HG03520 (cell line): ENCODE results near the gene MYOF.
"Not testable (repeated sequence)": the region's sequence is repeated elsewhere in the genome, so short reads cannot be mapped to it uniquely, and the experiment has no call there.

Experiments
- ATAC-seq: cut with Tn5 transposase; IDR thresholded peaks from one replicate; pipeline ENCODE4 v1.9.1; 2021; ENCODE audit warnings: mild to moderate bottlenecking, moderate library complexity; ENCODE audit not compliant: unreplicated experiment

The MYOF gene

DNA sequence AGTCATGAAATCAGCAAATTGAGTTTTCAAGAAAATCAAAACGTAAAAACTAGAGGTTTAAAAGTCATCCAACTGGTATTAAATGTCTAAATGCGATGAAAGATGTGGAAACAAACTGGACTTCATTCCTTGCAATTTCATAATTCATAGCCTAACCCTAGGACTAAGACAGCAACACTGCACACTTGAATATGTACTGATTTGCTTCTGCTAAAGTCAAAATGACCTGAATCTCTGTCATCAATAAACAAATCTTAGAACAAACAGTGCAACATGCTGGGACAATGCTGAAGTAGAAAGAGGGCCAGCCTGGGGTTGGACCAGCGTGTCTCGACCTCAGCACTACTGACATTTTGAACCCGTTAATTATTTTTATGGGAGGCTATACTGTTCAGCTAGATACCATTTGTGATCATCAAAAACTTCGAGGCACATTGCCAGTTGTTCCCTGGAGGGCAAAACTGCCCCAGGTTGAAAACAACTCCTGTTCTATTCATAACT lies 47.1 kb downstream of the MYOF start:
- no peak for ATAC-seq

DNA sequence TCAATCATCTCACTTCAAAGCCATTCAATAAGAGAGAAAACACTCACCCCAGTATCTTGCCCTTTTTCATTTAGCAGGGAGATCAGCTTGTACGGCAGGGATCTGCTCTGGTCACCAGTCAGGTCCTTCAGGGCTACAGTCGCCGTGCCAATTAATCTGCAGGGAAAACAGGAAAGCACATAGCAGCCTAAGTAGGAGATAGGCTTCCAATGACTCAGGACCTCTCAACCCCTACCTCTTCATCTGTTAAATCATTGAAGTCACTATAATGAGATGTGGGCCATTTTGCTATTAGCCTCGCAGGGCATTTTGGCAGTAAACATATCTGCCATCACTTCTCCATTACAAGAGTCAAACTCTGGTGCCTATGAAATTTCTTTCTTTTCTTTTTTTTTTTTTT lies 50.8 kb downstream of the MYOF start:
- no peak for ATAC-seq

DNA sequence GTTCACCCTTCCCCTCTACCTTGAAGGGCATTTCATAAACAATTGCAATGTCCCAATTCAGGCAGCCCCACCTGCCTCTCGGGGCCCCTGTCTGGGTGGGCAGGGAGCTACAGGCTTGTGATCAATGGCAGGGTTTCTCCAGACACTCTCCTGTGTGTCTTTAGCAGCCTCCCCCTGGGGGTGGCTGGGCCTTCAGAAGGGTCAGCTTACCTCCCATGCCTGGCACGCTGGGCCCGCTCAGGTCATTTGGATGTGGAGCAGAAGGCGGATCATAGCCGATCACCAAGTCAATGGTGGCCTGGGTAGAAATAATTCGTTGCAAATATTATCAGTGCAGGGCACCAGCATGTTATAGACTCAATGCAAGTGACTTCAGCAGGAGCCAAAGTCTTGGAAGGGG lies 56.3 kb downstream of the MYOF start:
- no peak for ATAC-seq

DNA sequence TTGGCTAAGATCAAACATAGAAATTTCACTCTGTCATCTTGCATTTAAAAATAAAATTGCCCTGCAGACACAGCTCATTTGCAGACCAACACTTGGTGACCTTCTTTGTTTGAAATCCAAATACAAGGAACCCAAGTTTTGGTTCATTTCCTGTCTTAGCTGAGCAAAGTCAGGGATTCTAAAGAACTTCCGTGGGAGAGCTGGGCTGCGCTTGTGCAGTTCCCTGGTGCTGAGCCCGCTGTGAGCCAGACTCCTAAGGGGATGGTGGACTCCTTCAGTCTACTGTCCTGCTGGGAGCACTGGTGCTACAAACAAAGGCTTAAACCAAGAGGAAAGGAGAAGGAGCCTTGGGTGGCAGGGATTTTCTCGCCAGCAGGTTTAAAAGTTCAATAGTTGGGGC lies 60.0 kb downstream of the MYOF start:
- ATAC-seq: no peak

DNA sequence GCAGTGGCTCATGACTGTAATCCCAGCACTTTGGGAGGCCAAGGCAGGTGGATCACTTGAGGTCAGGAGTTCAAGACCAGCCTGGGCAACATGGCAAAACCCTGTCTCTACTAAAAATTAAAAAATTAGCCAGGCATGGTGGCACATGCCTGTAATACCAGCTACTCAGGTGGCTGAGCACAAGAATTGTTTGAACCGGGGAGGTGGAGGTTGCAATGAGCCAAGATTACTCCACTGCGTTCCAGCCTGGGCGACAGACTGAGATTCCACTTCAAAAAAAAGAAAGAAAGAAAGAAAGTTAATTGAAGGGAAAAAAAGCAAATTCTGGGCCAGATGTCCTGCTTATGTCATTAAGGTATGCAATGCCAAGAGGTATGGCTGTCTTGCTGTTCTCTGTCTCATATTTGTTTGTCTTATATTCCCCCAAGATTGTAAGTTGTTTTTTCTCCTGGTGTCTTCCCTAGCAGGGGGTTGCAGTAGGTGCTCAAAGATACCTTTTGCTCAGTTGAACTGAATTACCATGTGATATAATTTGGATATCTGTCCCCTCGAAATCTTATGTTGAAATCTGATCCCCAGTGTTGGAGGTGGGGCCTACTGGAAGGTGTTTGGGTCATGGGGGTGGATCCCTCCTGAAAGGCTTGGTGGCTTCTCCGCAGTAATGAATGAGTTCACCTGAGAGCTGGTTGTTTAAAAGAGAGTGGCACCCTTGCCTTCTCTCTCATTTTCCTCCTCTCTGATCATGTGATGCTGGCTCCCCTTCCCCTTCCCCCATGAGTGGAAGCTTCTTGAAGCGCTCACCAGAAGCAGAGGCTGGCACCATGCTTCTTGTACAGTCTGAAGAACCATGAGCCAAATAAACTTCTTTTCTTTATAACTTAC lies 60.9 kb downstream of the MYOF start:
- ATAC-seq: no peak

DNA sequence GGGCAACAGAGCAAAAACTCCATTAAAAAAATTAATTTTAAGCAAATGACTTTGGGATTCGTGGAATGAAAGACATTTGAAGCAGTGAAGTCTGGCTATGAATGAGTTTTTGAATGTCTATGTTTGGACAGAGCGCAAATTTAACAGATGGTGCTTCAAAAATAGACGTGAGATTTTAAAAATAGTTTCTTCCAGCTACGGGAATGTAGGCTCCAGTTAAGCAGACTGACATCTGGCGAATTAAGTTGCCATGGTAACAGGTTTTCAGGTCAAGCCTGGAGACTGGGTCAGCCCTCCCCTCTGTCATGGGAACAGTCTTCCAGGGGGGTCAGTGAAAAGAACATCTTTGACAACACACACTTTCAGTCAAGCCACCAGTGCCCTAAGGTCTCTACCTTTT lies 62.0 kb downstream of the MYOF start:
- no peak for ATAC-seq

DNA sequence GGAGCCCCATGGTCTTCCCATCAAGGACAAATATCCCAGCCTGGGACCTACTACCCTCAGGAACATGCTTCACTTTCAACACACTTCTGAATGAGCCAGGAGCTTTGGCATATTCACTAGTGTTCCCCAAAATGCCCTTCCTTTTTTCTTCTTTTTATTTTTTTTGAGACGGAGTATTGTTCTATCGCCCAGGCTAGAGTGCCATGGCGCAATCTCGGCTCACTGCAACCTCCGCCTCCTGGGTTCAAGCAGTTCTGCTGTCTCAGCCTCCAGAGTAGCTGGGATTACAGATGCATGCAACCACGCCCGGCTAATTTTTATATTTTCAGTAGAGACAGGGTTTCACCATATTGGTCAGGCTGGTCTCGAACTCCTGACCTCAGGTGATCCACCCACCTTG lies 63.1 kb downstream of the MYOF start:
- ATAC-seq: not testable (repeated sequence)

DNA sequence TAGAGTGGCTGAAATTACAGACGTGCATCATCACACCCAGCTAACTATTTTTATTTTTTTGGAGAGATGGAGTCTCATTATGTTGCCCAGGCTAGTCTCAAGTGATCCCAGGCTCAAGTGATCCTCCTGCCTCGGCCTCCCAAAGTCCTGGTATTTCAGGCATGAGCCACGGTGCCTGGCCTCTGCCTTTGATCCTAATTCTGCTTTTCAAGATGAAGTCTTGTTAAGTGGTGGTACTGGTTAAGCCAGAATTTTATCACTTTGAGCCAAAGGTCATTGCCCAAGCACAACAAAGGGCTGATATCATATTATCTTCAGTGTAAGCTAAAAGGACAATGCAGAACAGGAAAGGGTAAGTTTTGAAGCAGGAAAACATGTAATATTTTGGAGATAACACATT lies 64.2 kb downstream of the MYOF start:
- ATAC-seq: no peak

DNA sequence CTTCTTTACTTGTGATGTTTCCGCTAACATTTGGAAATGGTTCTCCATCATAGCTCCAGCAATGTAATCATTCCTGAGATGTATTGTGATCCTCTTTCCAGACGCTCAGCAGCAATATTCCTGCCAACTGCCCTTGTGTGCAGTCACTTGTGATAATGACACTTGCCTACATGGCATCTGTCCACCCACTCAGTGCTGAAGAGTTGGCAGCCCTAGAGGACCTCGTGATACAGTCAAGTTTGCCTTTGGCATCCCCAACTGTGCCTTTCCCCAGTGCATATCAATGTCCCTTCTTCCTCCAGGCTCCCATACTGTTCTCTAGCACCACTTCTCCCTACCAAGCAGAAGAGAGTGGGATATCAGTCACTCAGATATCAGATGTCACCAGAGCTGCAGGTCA lies 64.9 kb downstream of the MYOF start:
- no peak for ATAC-seq

DNA sequence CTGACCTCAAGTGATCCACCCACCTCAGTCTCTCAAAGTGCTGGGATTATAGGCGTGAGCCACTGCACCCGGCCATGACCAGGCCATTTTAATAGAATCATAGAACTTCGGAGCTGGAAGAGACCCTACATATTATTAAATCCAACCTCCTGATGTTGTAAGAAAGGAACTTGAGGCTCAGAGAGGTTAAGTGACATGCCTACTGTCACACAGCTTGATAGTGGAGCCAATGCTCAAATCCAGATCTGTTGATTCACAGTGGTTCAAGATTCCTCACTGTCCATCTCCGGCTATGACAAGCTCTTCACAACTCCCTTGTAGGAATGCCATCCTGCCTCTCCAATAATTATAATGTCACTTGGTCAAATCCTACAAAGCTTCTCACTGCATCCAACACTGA lies 65.3 kb downstream of the MYOF start:
- ATAC-seq: no peak

DNA sequence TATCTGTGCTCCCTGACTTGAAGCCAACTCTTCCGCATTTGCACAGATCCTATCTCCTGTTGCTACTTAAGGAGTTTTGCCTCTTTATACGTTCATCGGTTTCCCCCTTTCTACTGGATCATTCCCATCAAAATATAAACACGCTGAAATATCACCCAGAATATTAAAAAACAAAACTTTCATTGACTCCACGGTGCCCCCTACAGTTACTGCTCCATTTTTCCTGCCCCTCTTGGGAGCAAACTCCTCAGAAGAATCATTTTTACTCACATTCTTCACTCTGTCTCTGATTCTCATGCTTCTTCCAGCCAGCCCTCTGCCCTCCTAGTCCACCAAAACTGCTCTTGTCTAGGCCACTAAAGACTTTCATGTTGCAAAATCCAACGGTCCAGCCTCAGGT lies 66.4 kb downstream of the MYOF start:
- ATAC-seq: no peak

DNA sequence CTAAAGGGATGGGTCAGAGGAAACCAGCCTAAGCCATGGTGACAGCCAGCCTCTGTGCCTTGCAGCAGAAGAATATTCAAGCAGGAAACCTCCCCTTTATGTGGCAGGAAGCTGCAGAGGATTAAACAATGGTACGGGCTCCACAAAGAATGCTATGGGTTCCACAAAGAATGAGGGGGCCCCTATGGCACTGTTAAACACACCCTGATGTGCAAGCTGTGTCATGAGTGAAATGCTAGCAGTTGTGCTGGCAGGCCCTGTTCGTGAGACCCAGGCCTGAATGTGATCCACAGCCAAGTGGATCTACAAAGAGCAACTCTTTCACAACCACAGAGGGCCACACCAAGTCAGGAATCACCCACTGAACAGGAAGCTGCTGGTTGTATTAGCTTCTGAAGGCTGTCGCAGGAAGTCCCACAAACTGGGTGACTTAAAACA lies 68.9 kb downstream of the MYOF start:
- no peak for ATAC-seq

DNA sequence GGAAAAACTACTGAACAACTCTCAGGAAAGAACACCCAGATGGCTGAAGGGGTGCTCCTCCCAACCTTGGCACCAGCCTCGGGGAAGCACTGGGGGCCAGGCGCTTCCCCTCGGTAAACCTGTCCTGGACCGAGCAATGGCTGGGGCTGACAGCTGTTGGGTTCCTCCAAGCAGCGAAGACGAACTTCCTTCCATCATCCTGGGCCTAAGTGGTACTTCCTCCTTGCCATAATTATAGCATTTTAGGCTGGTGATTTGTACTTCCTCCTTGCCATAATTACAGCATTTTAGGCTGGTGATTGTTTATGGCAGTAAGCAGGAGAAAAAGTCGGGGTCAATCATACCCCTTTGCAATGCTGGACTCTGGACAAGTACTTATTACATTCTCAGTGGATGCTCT lies 69.3 kb downstream of the MYOF start:
- ATAC-seq: no peak

DNA sequence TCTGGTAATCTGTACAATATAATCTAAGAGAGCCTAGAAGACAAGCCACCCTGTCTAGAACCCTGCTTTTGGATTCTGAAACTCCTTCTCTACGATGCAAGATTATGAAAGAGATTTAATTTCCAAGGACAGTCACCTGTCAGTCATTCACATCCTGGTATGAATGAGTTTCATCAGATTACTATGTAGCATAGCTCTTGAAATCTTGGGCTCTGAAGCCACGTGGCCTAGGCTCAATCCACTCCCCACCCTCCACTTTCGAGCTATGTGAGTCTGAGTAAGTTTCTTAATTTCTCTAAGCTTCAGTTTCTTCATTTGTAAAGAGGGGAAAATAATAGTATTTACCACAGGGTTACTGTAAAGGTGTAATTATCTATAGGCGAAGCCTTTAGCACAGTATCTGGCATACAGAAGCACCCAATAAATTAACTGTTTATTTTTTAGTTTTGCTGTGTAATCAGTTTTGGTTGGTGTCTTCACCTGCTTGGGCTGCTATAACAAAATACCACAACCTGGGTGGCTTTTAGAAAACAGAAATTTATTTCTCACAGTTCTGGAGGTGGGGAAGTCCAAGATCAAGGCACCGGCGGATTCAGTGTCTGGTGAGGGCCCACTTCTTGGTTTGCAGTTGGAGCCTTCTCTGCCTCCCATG lies 71.3 kb downstream of the MYOF start:
- ATAC-seq: no peak

DNA sequence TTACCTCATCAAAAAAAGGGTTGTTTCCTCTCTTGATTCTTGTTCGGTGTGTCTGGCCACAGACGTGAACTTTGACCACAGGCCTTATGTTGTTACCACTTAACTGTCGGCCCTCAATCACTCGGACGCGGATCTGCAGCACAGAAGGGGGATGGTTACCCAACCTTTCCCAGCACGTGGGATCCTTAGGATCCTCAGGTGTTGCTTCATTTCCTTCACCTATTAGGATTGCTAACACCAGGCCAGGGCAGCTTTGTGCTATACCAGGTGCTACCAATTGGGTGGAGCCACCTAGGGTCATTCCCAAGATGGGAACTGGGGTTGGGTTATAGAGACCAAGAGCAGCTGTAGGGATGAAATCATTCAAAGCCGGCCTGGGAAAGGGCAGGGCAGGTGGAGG lies 73.4 kb downstream of the MYOF start:
- no peak for ATAC-seq

DNA sequence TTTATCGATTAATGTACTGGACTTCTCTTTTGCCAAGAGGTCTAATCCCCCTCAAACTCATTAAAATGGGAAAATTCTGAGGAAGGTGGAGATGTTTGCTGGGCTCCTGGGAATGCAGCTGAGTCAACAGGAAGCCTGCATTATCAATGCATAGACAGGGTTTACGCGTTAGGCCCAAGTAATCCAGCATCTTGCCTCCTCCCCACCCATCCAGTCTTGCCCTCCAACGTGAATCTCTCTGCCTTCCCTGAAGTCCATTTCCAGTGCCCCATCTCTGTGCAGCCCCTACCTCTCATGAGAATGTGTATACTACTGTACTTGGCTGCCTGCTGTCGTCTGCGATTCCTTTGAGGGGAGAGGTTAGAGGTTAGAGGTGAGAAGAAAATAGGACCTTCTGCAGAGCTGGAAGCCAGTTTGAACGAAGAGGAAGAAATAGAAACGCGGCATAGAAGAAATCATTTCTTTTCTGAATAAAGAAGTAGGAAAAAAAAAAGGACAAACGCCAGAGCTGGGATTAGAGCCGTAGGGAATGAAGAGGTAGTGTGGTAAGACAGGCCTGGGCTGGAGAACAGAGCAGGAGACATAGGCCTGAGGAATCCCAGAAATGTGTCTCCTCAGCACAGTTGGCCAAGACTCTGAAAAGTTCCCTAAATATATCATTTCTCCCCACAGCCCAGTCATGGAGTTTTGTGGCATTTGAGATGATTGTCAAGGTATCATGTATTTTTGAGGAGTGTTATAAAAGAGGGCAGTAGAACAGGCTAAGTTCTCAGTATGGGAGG lies 75.6 kb downstream of the MYOF start:
- no peak for ATAC-seq

DNA sequence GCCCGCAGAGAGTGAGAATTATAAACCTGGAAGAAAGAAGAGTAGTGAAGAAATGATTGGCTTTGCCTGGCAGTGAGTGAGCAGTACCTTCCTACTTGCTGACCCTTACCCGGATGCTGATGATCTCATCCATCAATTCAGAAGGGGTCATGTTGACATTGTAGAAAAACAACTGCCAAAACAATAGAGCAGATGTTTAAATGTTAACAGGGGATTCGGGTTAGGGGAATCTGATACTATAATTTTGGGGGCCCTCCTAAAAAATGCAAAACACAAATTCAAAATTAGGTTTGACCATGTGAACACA lies 78.1 kb downstream of the MYOF start:
- no peak for ATAC-seq

DNA sequence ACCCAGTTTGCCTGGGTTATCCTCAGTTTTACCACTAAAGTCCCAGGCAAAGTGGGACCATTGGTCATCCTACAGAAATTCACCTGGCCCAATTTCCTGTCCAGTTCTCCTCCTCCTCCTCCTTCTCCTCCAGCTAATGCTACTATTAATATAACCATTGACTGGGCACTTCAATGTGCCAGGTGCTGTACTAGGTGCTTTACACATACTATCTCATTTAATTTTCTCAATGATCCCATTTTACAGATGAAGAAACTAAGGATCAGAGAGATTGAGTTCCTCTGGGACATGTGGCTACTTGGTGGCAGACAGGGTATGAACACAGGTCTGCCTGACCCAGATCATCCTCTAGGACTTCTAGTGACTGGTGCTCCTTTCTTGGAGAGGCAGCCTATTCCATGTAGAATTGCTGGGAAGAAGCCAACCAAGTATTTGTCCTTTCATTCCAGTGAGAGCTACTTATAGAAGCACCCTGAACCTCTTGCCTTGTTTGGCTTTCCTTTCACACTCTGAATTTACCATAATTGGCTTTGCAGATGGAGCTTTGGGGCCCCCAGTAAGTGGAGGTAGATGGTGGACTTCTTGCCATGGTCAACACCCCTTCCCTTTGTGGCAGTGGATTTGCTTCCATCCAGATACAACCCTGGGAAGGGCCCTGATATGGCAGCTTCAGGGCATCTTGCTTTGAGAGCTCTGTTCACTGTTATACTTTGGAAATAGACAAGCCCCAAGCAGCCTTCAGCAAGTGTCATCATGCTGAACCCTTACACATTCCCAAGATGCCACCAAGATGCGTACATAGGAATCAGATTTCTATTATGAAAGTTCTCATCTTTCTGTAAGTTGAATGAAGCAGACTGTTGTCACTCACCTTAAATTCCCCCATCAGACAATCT lies 78.7 kb downstream of the MYOF start:
- ATAC-seq: no peak

DNA sequence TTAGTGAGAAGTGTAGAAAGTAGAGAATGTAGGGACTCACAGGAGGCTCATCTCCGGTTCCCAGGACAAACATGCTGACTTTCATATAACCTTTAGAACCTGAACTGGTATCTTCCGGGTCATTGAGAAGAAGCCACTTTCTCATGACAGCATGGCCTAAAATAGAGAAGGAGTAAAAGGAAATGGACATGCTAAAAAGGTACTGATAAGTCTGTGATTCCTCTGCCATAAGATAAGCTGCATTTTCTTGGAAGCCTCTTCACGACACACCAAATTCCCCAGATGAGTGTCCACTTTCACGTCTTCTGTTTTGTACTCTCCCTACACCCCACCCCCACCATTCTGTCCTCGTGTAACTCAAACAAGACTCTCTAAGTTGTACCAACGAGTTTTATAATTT lies 79.9 kb downstream of the MYOF start:
- no peak for ATAC-seq

DNA sequence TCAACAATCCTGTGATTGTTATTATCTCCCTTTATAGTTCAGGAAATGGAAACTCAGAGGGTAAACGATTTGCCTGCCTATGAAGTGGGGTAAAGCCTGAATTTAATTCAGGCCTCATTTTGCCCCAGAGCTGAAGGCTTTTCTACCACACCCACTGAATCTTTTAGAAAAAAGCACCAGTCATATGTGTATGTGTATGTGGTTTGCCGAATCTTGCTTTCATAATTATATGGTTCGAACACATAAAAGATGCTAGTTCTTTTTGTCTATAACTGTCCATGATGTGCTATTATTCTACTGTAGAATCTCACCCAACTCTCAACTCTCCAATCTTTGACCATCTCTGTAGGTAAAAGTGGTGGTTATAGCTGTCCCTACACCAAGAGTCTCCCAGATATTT lies 83.6 kb downstream of the MYOF start:
- no peak for ATAC-seq

DNA sequence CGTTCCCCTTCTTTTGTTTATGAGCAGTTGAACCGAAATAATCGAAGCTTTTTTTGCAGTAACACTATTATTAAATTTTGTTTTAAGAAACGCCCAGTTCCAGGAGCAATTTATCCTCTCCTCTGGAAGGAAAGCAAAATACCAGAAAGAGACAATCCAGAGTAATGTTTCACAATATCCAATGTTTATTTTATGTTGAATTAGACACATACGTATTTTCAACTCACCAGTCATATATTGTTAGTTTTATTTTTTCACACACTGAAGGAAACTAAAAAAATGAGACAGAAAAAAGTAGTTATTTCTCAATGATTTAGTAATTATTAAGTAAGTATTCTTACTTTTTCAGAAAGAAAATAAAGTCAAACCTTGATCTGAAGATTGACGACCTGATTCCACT lies 85.1 kb downstream of the MYOF start:
- no peak for ATAC-seq
